ENCODE measurements around the gene GOLGA2. TPM values are rescaled to one million over a fixed set of nuclear protein-coding genes. Genes with fewer than 3 reads are reported as not detected.

GOLGA2 gene
- total and polyA plus RNA-seq, 2 donors (not counting 1 experiment from before 2014, with no cell fraction given), result 23.2 to 87.3 TPM

- Mint-ChIP-seq H3K27ac (no peak overlapping the region), H3K4me1 (no peaks in the 10 kb centered on the region), H3K4me3 (no peak overlapping the region), H3K9me3 (ENCODE audit: insufficient read depth) (no peaks in the 10 kb centered on the region), H3K27me3 (no peaks in the 10 kb centered on the region)
- Histone ChIP-seq H3K4me3 (ENCODE audit: control extremely low read depth in 1 of 5, extremely low read depth in 1 of 5, insufficient read depth in 1 of 5, low read depth in 2 of 5, low read length in 4 of 5) (no peak overlapping the region), H3K9ac (ENCODE audit: low read length) (no peak overlapping the region), H2AFZ (ENCODE audit: insufficient read depth, low read depth, low read length, poor library complexity, severe bottlenecking) (no peak overlapping the region), H4K20me1 (ENCODE audit: control insufficient read depth, insufficient read depth, low read length, poor library complexity, severe bottlenecking) (no peaks in the 10 kb centered on the region), H3K79me2 (ENCODE audit: control insufficient read depth, insufficient read depth, low read length) (no peaks in the 10 kb centered on the region), H3K9me3 (ENCODE audit: control extremely low read depth in 1 of 3, control insufficient read depth in 2 of 3, insufficient read depth in 1 of 3, low read length in 2 of 3) (no peaks in the 10 kb centered on the region), H3K4me1 (ENCODE audit: control insufficient read depth in 2 of 2, insufficient read depth in 2 of 2, low read length in 2 of 2) (no peaks in the 10 kb centered on the region), H3K4me2 (replicated peaks; ENCODE audit: low read depth, low read length, poor library complexity, severe bottlenecking) (no peak overlapping the region), H3K27me3 (replicated peaks in 1 of 4; ENCODE audit: control extremely low read depth in 1 of 4, control insufficient read depth in 3 of 4, insufficient read depth in 4 of 4, low read length in 3 of 4) (no peaks in the 10 kb centered on the region), H3K27ac (ENCODE audit: low read length in 2 of 2) (no peak overlapping the region), H3K36me3 (replicated peaks in 1 of 2; ENCODE audit: control extremely low read depth in 1 of 2, control insufficient read depth in 1 of 2, extremely low read depth in 1 of 2, insufficient read depth in 2 of 2, low read length in 1 of 2) (peaks cover 0 to 50% of the 10 kb centered on the region in 2 experiments)
- no peak for ATAC-seq (ENCODE audit: low read depth)
- intact Hi-C loops (cut with micrococcal nuclease), result no loop called here
- no CpG with 5 or more reads among the region's 4 CpGs for WGBS (ENCODE audit: insufficient coverage)
- no peak for DNase-seq
- ChIA-PET CTCF (no interaction called here), POLR2A (no interaction called here)
- no peak for TF ChIP-seq EZH2 (IDR thresholded peaks at IDR 0.05; ENCODE audit: borderline replicate concordance, insufficient read depth, low read depth, low read length, poor library complexity, severe bottlenecking)
These were observed 38.9 kb upstream of the GOLGA2 start for GRCh38 chr9:128314697-128315096.

- no peak for ATAC-seq (ENCODE audit: low read depth)
- TF ChIP-seq CTCF (IDR thresholded peaks at IDR 0.05) (no peak), EZH2 (IDR thresholded peaks at IDR 0.05; ENCODE audit: borderline replicate concordance, insufficient read depth, low read depth, low read length, poor library complexity, severe bottlenecking) (no peak)
- no peaks in the 10 kb centered on the region for H3K4me1 ChIP-seq (ENCODE audit: control insufficient read depth in 2 of 2, insufficient read depth in 2 of 2, low read length in 2 of 2)
- no peak overlapping the region for H3K27ac ChIP-seq (ENCODE audit: low read length in 2 of 2)
- Mint-ChIP-seq H3K9me3 (ENCODE audit: insufficient read depth) (no peaks in the 10 kb centered on the region), H3K4me3 (no peak overlapping the region), H3K4me1 (no peaks in the 10 kb centered on the region), H3K27ac (no peak overlapping the region), H3K27me3 (no peaks in the 10 kb centered on the region)
- no peaks in the 10 kb centered on the region for H3K9me3 ChIP-seq (ENCODE audit: control extremely low read depth in 1 of 3, control insufficient read depth in 2 of 3, insufficient read depth in 1 of 3, low read length in 2 of 3)
- intact Hi-C loops (cut with micrococcal nuclease), result no loop called here
- no peak for DNase-seq
- ChIA-PET CTCF (no interaction called here), POLR2A (no interaction called here)
- WGBS (ENCODE audit: insufficient coverage), result 98% methylated on average over 10 of the region's 10 CpGs
- H3K27me3 ChIP-seq (replicated peaks in 1 of 4; ENCODE audit: control extremely low read depth in 1 of 4, control insufficient read depth in 3 of 4, insufficient read depth in 4 of 4, low read length in 3 of 4), result no peaks in the 10 kb centered on the region
- H3K9ac ChIP-seq (ENCODE audit: low read length), result no peak overlapping the region
- no peaks in the 10 kb centered on the region for H3K79me2 ChIP-seq (ENCODE audit: control insufficient read depth, insufficient read depth, low read length)
- no peaks in the 10 kb centered on the region for H4K20me1 ChIP-seq (ENCODE audit: control insufficient read depth, insufficient read depth, low read length, poor library complexity, severe bottlenecking)
- no peak overlapping the region for H2AFZ ChIP-seq (ENCODE audit: insufficient read depth, low read depth, low read length, poor library complexity, severe bottlenecking)
- H3K36me3 ChIP-seq (replicated peaks in 1 of 2; ENCODE audit: control extremely low read depth in 1 of 2, control insufficient read depth in 1 of 2, extremely low read depth in 1 of 2, insufficient read depth in 2 of 2, low read length in 1 of 2), result peaks cover 0 to 30% of the 10 kb centered on the region in 2 experiments
- no peak overlapping the region for H3K4me2 ChIP-seq (replicated peaks; ENCODE audit: low read depth, low read length, poor library complexity, severe bottlenecking)
- no peak overlapping the region for H3K4me3 ChIP-seq (ENCODE audit: control extremely low read depth in 1 of 5, extremely low read depth in 1 of 5, insufficient read depth in 1 of 5, low read depth in 2 of 5, low read length in 4 of 5)
These were observed 34.7 kb upstream of the GOLGA2 start for GRCh38 chr9:128310461-128310860.
